HUES48 (cell line): ENCODE measurements around the gene ICOSLG.
A peak's percentile ranks its signal among the peaks of the same experiment; 100 is the strongest.

Source experiments
- H3K27ac ChIP-seq: one replicate; pipeline ENCODE4 v1.7.0; 2013; ENCODE audit warnings: low read depth, low read length, inconsistent platforms
- H3K27me3 ChIP-seq: 2 replicates; pipeline ENCODE4 v1.6.1; 2013; ENCODE audit warnings: mild to moderate bottlenecking, low read length; ENCODE audit not compliant: control insufficient read depth, insufficient read depth
- H3K36me3 ChIP-seq: 2 replicates; pipeline ENCODE4 v1.6.1; 2013; ENCODE audit warnings: low read length; ENCODE audit not compliant: control insufficient read depth, insufficient read depth
- H3K4me1 ChIP-seq: 2 replicates; pipeline ENCODE4 v1.6.1; 2013; ENCODE audit warnings: mild to moderate bottlenecking, low read length; ENCODE audit not compliant: control insufficient read depth, insufficient read depth
- H3K4me3 ChIP-seq: 2 replicates; pipeline ENCODE4 v1.5.1; 2013; ENCODE audit warnings: mild to moderate bottlenecking, low read depth, low read length
- H3K9ac ChIP-seq: 2 replicates; pipeline ENCODE4 v1.6.1; 2013; ENCODE audit warnings: mild to moderate bottlenecking, low read depth, low read length, moderate library complexity
- H3K9me3 ChIP-seq: 2 replicates; pipeline ENCODE4 v1.6.1; 2013; ENCODE audit warnings: low read length; ENCODE audit not compliant: control insufficient read depth, insufficient read depth

ICOSLG gene

GRCh38 chr21:44281801-44282200 is 41.1 kb upstream of the ICOSLG start:
- no peaks in the 10 kb centered on the region for H3K9me3 ChIP-seq
- H3K27ac ChIP-seq: no peak overlapping the region
- no peak overlapping the region for H3K4me3 ChIP-seq
- peaks cover 26% of the 10 kb centered on the region for H3K4me1 ChIP-seq
- H3K9ac ChIP-seq: no peak overlapping the region
- H3K36me3 ChIP-seq: no peaks in the 10 kb centered on the region
- peaks cover 22% of the 10 kb centered on the region; the same call in 1 of the 2 replicates for H3K27me3 ChIP-seq

- peaks cover 21% of the 10 kb centered on the region; the same call in 1 of the 2 replicates for H3K4me1 ChIP-seq
- H3K27me3 ChIP-seq: peaks cover 3% of the 10 kb centered on the region; the same call in 1 of the 2 replicates
- no peak overlapping the region for H3K4me3 ChIP-seq
- no peaks in the 10 kb centered on the region for H3K9me3 ChIP-seq
- no peak overlapping the region for H3K27ac ChIP-seq
- no peak overlapping the region for H3K9ac ChIP-seq
- no peaks in the 10 kb centered on the region for H3K36me3 ChIP-seq
These were observed 38.9 kb upstream of the ICOSLG start for GRCh38 chr21:44279354-44280260.

GRCh38 chr21:44275041-44275440 is 34.3 kb upstream of the ICOSLG start:
- Histone ChIP-seq H3K4me1 (no peaks in the 10 kb centered on the region), H3K9ac (no peak overlapping the region), H3K27me3 (no peaks in the 10 kb centered on the region), H3K36me3 (no peaks in the 10 kb centered on the region), H3K9me3 (no peaks in the 10 kb centered on the region), H3K27ac (no peak overlapping the region), H3K4me3 (no peak overlapping the region)

GRCh38 chr21:44273046-44273445 is 32.3 kb upstream of the ICOSLG start:
- Histone ChIP-seq H3K27ac (no peak overlapping the region), H3K9ac (no peak overlapping the region), H3K4me3 (no peak overlapping the region), H3K4me1 (no peaks in the 10 kb centered on the region), H3K9me3 (no peaks in the 10 kb centered on the region), H3K36me3 (no peaks in the 10 kb centered on the region), H3K27me3 (no peaks in the 10 kb centered on the region)

GRCh38 chr21:44272284-44272858 is 31.6 kb upstream of the ICOSLG start:
- Histone ChIP-seq H3K27ac (no peak overlapping the region), H3K27me3 (no peaks in the 10 kb centered on the region), H3K4me3 (no peak overlapping the region), H3K9ac (no peak overlapping the region), H3K4me1 (no peaks in the 10 kb centered on the region), H3K9me3 (no peaks in the 10 kb centered on the region), H3K36me3 (no peaks in the 10 kb centered on the region)

GRCh38 chr21:44271558-44272283 is 31.0 kb upstream of the ICOSLG start:
- no peaks in the 10 kb centered on the region for H3K4me1 ChIP-seq

GRCh38 chr21:44269090-44269489 is 28.3 kb upstream of the ICOSLG start:
- Histone ChIP-seq H3K27me3 (no peaks in the 10 kb centered on the region), H3K4me1 (no peaks in the 10 kb centered on the region), H3K4me3 (no peak overlapping the region), H3K9me3 (no peaks in the 10 kb centered on the region), H3K36me3 (no peaks in the 10 kb centered on the region), H3K9ac (no peak overlapping the region), H3K27ac (no peak overlapping the region)

More at GRCh38 chr21:44271558-44272283, 31.0 kb upstream of the ICOSLG start:
- no peak overlapping the region for H3K4me3 ChIP-seq
- H3K9ac ChIP-seq: no peak overlapping the region
- no peak overlapping the region for H3K27ac ChIP-seq
- no peaks in the 10 kb centered on the region for H3K27me3 ChIP-seq
- H3K9me3 ChIP-seq: no peaks in the 10 kb centered on the region
- H3K36me3 ChIP-seq: no peaks in the 10 kb centered on the region

GRCh38 chr21:44267655-44268142 is 27.0 kb upstream of the ICOSLG start:
- H3K4me1 ChIP-seq: peaks cover 9% of the 10 kb centered on the region
- H3K27me3 ChIP-seq: no peaks in the 10 kb centered on the region
- no peaks in the 10 kb centered on the region for H3K9me3 ChIP-seq
- H3K36me3 ChIP-seq: no peaks in the 10 kb centered on the region
- no peak overlapping the region for H3K4me3 ChIP-seq
- H3K9ac ChIP-seq: no peak overlapping the region
- H3K27ac ChIP-seq: no peak overlapping the region

GRCh38 chr21:44265734-44266270 is 25.1 kb upstream of the ICOSLG start:
- Histone ChIP-seq H3K4me3 (no peak overlapping the region), H3K27ac (no peak overlapping the region), H3K4me1 (peaks cover 9% of the 10 kb centered on the region), H3K9me3 (no peaks in the 10 kb centered on the region), H3K36me3 (no peaks in the 10 kb centered on the region), H3K27me3 (no peaks in the 10 kb centered on the region), H3K9ac (no peak overlapping the region)

GRCh38 chr21:44263768-44264167 is 23.0 kb upstream of the ICOSLG start:
- H3K4me1 ChIP-seq: peaks cover 9% of the 10 kb centered on the region
- H3K4me3 ChIP-seq: no peak overlapping the region
- no peaks in the 10 kb centered on the region for H3K36me3 ChIP-seq
- H3K27me3 ChIP-seq: no peaks in the 10 kb centered on the region
- H3K9me3 ChIP-seq: no peaks in the 10 kb centered on the region
- H3K27ac ChIP-seq: peak overlapping the region; percentile 59
- no peak overlapping the region for H3K9ac ChIP-seq
